NK-92 treated with Interleukin-12 subunit alpha and Interleukin-12 subunit beta, amount 100 ng/mL, for 24 hours (cell line): Measurements from ENCODE around the gene TSPAN31.

Experiments
- DNase-seq: peaks from one replicate; lab custom pipeline; 2025; lab: John Stamatoyannopoulos, UW

TSPAN31 gene

DNA sequence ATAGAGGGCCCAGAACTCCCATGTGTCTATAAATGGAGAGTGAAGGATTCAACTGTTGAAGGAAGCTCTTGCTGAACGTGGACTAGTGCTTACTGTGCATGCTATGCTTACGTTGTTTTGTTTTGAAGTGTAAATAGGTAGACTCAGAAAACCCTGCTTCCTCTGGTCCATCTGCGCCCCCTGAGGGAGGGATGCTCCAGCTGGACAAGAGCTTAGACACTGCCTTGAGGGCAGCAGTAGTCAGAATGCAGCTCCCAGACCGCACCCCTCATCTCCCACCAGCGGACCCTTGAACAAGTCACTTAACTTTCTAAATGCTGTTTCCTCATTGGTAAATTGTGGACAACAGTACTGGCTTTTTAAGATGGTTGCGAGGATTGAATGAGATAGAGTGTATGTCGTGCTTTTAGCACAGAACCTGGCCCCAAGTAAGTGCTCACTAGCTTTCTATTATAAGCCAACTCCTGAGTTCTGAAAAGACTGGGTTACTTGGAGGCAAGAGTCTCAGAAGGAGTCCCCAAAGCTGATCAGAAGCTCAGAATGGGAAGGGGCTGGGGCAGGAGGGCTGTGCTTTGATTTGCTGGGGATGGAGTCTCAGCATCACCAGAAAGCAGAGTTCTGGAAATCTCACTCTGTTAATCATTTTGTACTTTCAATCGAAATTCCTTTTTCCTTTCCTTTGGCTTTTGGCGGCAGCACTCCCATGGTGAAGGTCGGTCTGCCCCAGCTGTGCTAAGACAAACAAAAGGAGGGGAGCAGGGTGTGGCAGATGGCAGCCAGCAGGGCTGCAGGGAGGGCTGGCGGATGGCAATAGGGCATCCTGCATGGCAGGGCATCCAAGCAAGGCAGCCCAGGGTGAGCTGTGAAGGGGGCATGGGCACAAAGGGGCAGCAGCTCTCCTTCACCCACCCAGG is 21.9 kb upstream of the TSPAN31 start:
- DNase-seq: no peak

DNA sequence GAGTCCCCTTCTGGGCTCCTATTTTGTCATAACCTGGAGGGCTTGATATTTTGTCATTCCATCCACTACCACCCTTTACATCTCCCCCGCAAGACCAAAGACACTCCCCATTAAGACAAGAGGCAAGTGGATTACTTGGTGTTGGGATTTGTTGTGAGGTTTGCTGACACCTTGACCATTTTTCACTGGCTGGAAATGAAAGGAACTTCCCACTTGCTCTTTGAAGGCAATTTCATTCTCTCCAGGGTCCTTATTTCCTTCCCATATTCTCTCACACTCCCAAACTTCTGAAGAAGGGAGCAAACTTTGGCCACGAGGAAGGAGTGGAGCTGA is 21.2 kb upstream of the TSPAN31 start:
- DNase-seq: no peak

- no peak for DNase-seq
These were observed 20.6 kb upstream of the TSPAN31 start for GRCh38 chr12:57724003-57724935.

GRCh38 chr12:57724936-57725740 is 19.7 kb upstream of the TSPAN31 start:
- no peak for DNase-seq

- DNase-seq: no peak
These were observed 19.0 kb upstream of the TSPAN31 start for GRCh38 chr12:57725851-57726150.

DNA sequence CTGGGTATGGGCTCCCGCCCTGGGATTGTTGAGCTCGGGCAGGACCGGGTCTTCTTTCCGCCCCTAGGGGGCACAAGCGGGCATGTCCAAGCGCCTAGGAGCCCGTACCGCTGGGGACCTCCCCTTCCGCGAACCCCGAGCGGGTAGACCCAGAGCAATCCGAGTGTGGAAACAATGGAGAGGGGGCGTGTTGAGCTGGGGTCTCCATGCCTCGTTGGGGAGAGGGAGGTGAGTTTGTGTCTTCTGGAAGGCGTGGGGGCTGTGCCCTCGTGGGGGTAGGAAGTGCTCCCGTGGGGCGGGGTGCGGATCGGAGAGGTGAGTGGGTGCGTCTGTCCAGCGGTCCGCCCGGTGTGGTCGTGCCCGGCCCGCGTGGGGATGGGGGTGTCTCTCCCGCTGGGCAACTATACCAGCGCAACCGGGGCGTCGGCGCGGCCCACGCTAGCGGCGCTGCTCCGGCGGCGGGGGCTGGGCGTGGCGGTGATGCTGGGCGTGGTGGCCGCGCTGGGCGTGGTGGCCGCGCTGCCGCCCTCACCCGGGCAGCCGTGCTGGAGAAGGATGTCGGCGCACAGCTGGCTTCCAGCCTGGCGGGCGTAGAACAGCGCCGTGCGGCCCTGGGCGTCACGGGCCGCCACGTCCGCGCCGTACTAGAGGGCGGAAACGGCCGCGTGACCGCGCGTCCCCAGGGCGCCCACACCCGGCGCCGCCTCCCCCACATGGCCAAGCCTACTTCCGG is 18.5 kb upstream of the TSPAN31 start:
- no peak for DNase-seq

DNA sequence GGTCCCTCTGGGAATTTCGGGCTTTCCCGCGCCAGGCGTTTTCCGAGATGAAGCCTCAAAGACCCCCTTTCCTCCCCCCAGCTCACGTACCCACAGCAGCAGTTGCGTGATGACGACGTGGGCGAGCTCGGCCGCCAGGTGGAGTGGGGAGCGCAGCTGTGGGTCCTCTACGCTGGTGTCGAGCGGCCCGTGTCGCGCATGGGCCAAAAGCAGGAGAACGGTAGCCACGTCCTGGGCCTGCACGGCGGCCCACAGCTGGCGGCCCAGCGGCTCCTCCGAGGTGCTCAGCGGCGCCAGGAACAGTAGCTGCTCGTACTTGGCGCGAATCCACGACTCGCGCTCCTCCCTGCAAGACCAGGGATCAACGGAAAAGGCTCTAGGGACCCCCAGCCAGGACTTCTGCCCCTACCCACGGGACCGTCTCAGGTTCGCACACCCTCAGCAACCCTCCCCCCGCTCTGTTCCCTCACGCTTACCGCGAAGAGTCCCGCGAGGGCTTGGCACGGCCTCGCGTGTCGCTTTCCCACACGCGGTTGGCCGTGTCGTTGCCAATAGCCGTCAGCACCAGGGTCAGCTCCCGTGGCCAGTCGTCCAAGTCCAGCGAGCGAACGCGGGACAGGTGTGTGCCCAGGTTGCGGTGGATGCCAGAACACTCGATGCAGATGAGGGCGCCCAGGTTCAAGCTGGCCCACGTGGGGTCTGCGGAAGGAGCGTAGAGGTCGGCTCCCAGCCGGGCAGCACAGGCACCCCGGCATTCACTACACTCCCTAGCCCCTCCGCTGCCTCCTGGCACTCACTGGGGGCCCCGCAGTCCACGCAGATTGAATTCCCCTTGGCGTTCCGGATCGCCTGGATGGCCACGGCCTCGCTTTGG is 17.7 kb upstream of the TSPAN31 start:
- DNase-seq: no peak

GRCh38 chr12:57727758-57728395 is 17.0 kb upstream of the TSPAN31 start:
- no peak for DNase-seq

- DNase-seq: no peak
These were observed 15.5 kb upstream of the TSPAN31 start for GRCh38 chr12:57729321-57729844.

GRCh38 chr12:57730336-57731067 is 14.3 kb upstream of the TSPAN31 start:
- DNase-seq: no peak

DNA sequence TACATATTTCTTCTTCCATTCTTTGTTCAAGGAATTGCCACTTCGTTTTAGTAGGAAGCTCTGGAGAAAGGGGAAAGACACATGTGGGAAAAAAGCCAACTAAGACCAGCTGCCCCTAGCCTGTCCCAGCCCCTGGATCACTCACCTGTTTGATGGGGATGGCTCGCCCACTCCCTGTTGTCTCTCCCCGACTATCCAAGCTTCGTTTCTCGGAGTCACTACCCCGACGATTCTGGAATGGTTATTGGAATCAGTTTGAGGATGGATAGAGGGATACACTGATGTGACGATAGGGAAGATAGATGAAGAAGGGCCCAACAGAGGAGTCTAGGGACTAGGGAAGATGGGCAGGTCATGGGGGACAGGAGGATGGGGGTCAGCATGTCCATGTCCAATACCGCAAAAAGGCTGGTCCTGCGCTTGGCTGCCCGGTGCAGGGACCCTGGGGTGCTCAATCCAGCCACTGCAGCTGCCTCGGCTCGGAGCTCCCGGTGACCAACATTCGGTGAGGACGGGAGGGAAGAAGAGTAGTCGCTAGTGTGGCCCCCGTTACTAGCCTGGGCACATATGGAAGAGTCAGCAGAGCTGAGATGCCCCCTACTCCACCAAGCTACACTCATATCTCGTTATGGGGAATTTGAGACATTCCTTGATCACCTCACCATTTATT is 13.3 kb upstream of the TSPAN31 start:
- DNase-seq: no peak

DNA sequence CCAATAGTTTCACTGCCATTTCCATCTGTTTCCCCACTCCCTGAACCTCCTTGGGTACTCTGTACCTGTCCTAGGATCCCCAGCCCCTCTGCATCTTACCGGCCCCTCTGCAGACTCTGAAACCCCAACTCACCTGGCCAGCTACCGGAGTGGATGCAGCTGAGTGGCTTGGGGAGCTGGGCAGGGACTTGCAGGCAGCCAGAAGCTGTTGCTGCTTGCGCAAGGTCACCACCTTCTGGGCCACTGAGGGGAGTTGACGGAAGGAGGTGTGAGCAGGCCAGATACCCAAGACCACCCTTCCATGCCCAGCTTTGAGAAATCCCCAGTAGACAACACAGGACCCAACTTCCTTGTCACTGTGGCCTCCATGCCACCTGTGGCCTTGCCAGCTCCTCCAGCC is 12.6 kb upstream of the TSPAN31 start:
- DNase-seq: no peak

GRCh38 chr12:57732726-57733593 is 11.9 kb upstream of the TSPAN31 start:
- no peak for DNase-seq

- DNase-seq: no peak
These were observed 10.9 kb upstream of the TSPAN31 start for GRCh38 chr12:57733928-57734327.

DNA sequence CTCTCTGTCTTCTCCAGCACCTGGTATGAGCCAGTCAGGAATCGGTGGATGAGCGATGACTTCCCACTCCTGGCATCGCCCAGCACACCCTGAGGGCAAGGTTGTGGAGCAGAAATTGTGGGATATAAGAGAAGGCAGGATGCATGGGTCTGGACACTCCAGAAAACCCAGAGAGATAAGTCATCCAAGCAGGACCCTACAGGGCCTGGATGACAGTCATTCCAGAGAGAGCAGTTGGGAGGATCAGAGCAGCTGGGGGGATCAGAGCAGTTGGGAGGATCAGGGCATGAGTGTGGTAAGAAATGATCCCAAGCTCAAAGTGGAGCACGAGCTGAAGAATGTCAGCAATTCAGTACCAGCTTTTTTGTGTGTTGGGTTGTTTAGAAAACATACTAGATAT is 10.2 kb upstream of the TSPAN31 start:
- DNase-seq: no peak

DNA sequence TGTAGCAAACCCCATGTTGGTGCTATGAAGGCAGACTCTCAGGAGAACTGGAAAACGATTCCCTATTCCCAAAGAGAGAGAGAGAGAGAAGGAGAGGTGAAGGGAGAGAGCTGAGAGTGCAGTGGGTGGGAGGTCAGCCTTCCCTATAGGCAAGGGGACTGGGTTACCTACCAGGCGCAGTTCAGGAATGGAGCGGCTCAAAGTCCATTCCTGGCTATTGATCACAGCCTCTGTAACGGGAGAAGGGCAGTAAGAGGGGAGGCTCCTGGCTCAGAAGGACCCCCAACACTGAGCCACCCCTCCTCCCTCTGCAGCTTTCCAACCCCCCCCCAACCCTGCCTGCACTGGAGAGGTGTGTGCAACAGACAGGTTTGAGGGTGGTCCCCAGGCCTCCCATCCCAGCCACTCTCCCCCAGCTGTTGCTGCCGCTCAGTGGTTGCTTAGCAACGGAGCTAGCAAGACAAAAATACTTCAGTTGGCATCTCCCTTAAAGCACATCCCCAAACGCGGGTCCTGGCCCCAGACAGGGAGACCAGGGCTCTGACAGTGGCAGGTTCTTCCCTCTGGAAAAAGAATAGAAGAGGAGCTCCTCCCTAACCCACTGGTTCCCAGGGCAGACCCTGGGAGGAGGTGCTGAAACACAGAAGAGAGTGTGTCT is 9.5 kb upstream of the TSPAN31 start:
- DNase-seq: no peak
